Measurements from ENCODE around the gene LPAR1. TPM values are rescaled to one million over a fixed set of nuclear protein-coding genes. Genes with fewer than 3 reads are reported as not detected.

LPAR1 gene
- total and polyA plus RNA-seq, 10 of the 15 experiments (the other 5 are each of a cell fraction or from before 2014, with no cell fraction given): 3.3 to 12.9 (median 8.4) TPM

DNA sequence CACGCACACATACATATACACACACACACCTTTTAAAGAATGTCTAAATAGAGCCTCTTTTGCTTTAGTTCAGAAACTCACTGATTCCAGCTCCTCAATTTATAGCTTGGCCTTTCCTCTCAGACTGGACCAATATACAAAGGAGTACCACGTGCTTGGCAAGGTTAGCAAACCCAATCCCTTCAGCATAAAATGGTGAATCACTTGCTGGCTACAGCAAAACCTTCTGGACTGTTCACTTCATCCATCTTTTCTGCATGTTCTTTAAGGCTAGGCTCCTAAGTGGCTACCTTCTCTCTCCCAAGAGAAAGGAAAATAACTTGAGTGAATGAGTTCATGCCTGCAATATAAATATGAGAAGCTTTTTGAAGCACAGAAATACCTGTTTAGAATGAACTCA is 109.7 kb downstream of the LPAR1 start (continued):
- TF ChIP-seq, protein P1, sequence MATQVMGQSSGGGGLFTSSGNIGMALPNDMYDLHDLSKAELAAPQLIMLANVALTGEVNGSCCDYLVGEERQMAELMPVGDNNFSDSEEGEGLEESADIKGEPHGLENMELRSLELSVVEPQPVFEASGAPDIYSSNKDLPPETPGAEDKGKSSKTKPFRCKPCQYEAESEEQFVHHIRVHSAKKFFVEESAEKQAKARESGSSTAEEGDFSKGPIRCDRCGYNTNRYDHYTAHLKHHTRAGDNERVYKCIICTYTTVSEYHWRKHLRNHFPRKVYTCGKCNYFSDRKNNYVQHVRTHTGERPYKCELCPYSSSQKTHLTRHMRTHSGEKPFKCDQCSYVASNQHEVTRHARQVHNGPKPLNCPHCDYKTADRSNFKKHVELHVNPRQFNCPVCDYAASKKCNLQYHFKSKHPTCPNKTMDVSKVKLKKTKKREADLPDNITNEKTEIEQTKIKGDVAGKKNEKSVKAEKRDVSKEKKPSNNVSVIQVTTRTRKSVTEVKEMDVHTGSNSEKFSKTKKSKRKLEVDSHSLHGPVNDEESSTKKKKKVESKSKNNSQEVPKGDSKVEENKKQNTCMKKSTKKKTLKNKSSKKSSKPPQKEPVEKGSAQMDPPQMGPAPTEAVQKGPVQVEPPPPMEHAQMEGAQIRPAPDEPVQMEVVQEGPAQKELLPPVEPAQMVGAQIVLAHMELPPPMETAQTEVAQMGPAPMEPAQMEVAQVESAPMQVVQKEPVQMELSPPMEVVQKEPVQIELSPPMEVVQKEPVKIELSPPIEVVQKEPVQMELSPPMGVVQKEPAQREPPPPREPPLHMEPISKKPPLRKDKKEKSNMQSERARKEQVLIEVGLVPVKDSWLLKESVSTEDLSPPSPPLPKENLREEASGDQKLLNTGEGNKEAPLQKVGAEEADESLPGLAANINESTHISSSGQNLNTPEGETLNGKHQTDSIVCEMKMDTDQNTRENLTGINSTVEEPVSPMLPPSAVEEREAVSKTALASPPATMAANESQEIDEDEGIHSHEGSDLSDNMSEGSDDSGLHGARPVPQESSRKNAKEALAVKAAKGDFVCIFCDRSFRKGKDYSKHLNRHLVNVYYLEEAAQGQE (IDR thresholded peaks at IDR 0.05; ENCODE audit: low read depth, low read length): no peak

DNA sequence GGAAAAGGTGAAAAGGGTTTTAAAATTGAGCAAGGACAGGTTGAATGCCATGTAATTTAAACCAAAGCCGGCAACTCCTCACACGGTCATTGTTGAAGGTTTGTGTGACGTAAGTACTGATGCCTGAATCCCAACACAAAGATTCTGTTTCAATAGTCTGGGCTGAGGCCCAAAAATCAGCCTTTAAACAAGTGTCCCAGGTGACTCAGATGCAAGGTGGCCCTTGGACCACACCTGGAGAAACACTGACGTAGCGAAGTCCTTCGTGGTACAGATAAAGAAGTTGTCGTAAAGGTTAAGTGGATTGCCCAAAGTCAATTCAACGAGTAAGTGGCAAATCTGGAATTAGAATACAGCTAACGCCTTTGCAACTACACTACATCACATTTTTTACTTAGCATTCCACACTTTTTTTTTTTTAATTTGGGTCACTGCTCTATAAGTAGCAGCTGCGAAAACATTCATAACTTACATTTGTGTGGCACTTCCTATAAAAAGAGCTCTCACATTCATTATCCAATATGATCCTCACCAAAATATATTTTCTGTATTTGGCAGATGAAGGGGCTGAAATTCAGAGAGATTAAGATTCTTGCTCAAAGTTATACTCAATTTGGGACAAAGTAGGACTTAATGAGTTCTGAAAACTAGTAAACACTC is 111.3 kb downstream of the LPAR1 start:
- in situ Hi-C loops (cut with MboI) (no loop called here), intact Hi-C loops (cut with micrococcal nuclease; ENCODE audit: unreplicated experiment) (no loop called here)
- H3K4me1 ChIP-seq (ENCODE audit: control insufficient read depth, insufficient read depth, low read length): no peaks in the 10 kb centered on the region
- CTCF ChIA-PET: interaction anchor here (0.7 to 1.5 kb wide), 2 partner anchors 14 to 105 kb away, joined by 3 read pairs; no protein-coding TSS in a partner anchor
- 72% methylated on average over 10 of the region's 10 CpGs for WGBS (ENCODE audit: insufficient coverage, insufficient replicate concordance, low lambda C conversion rate, missing lambda C conversion rate)
- H3K4me2 ChIP-seq (ENCODE audit: control insufficient read depth, insufficient read depth): no peak overlapping the region
- H3K9me3 ChIP-seq (replicated peaks; ENCODE audit: control insufficient read depth, insufficient read depth, low read length): no peaks in the 10 kb centered on the region; the same call in 2 of the 3 replicates
- ATAC-seq (no peak), DNase-seq (ENCODE audit: low read depth, low spot score) (no peak), FAIRE-seq (no peak)
- RAD21 ChIA-PET (ENCODE audit: unreplicated experiment): no interaction called here
- SMC1A ChIA-PET (ENCODE audit: uncharacterized antibody, unreplicated experiment): interaction anchor here (1.3 to 1.7 kb wide), 3 partner anchors 9 to 60 kb away, joined by 4 to 8 read pairs (median 5); no protein-coding TSS in a partner anchor
- POLR2A ChIA-PET: interaction anchor here (1.8 kb wide), 1 partner anchor 8 kb away, joined by 5 read pairs; no protein-coding TSS in a partner anchor
- H3K4me3 ChIP-seq: no peak overlapping the region
- BruUV-seq (replicated peaks): no TSS peak
- H3K79me2 ChIP-seq (ENCODE audit: control insufficient read depth, insufficient read depth, low read length): no peaks in the 10 kb centered on the region
- no peaks in the 10 kb centered on the region for H3K27me3 ChIP-seq (replicated peaks in 1 of 2; ENCODE audit: control insufficient read depth in 2 of 2, insufficient read depth in 2 of 2, low read length in 1 of 2)
- no peak overlapping the region for H2AFZ ChIP-seq (ENCODE audit: control insufficient read depth, low read depth, low read length)
- H3K36me3 ChIP-seq (ENCODE audit: control insufficient read depth in 2 of 2, insufficient read depth in 2 of 2, low read length in 1 of 2): no peaks in the 10 kb centered on the region
- H3K9ac ChIP-seq (ENCODE audit: control insufficient read depth, insufficient read depth, low read length): no peak overlapping the region
- no peak overlapping the region for H3K27ac ChIP-seq (ENCODE audit: control insufficient read depth, insufficient read depth)
- H4K20me1 ChIP-seq (ENCODE audit: control insufficient read depth, insufficient read depth): no peaks in the 10 kb centered on the region
- TF ChIP-seq, protein P2, sequence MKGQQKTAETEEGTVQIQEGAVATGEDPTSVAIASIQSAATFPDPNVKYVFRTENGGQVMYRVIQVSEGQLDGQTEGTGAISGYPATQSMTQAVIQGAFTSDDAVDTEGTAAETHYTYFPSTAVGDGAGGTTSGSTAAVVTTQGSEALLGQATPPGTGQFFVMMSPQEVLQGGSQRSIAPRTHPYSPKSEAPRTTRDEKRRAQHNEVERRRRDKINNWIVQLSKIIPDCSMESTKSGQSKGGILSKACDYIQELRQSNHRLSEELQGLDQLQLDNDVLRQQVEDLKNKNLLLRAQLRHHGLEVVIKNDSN (IDR thresholded peaks at IDR 0.05; ENCODE audit: borderline replicate concordance, extremely low read length, insufficient read depth, low read depth, low read length): no peak
- TF ChIP-seq, protein P3, sequence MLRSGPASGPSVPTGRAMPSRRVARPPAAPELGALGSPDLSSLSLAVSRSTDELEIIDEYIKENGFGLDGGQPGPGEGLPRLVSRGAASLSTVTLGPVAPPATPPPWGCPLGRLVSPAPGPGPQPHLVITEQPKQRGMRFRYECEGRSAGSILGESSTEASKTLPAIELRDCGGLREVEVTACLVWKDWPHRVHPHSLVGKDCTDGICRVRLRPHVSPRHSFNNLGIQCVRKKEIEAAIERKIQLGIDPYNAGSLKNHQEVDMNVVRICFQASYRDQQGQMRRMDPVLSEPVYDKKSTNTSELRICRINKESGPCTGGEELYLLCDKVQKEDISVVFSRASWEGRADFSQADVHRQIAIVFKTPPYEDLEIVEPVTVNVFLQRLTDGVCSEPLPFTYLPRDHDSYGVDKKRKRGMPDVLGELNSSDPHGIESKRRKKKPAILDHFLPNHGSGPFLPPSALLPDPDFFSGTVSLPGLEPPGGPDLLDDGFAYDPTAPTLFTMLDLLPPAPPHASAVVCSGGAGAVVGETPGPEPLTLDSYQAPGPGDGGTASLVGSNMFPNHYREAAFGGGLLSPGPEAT (IDR thresholded peaks at IDR 0.05; ENCODE audit: low read depth): no peak
- TF ChIP-seq, protein P4, sequence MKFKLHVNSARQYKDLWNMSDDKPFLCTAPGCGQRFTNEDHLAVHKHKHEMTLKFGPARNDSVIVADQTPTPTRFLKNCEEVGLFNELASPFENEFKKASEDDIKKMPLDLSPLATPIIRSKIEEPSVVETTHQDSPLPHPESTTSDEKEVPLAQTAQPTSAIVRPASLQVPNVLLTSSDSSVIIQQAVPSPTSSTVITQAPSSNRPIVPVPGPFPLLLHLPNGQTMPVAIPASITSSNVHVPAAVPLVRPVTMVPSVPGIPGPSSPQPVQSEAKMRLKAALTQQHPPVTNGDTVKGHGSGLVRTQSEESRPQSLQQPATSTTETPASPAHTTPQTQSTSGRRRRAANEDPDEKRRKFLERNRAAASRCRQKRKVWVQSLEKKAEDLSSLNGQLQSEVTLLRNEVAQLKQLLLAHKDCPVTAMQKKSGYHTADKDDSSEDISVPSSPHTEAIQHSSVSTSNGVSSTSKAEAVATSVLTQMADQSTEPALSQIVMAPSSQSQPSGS (IDR thresholded peaks at IDR 0.05; ENCODE audit: low read length): no peak
- TF ChIP-seq TBL1XR1 (IDR thresholded peaks at IDR 0.05; ENCODE audit: low read depth, low read length) (no peak), ZNF384 (IDR thresholded peaks at IDR 0.05; ENCODE audit: borderline replicate concordance, low read depth, low read length) (no peak), MTA3 (IDR thresholded peaks at IDR 0.05; ENCODE audit: borderline replicate concordance, low read length) (no peak), RB1 (IDR thresholded peaks at IDR 0.05; ENCODE audit: borderline replicate concordance) (no peak), MEF2A (IDR thresholded peaks at IDR 0.05; ENCODE audit: insufficient read depth, low read depth, low read length) (no peak)
- TF ChIP-seq, protein P5, sequence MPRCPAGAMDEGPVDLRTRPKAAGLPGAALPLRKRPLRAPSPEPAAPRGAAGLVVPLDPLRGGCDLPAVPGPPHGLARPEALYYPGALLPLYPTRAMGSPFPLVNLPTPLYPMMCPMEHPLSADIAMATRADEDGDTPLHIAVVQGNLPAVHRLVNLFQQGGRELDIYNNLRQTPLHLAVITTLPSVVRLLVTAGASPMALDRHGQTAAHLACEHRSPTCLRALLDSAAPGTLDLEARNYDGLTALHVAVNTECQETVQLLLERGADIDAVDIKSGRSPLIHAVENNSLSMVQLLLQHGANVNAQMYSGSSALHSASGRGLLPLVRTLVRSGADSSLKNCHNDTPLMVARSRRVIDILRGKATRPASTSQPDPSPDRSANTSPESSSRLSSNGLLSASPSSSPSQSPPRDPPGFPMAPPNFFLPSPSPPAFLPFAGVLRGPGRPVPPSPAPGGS (IDR thresholded peaks at IDR 0.05; ENCODE audit: borderline replicate concordance, insufficient read depth, low read depth, low read length, poor library complexity, severe bottlenecking): no peak

Data from GM12878 (cell line).